LNCAP (cell line): ENCODE data around the gene COQ9.

Experiments
- TF ChIP-seq, protein P1 (sequence below): fragments of 450-650 bp; IDR thresholded peaks from 2 replicates; pipeline ENCODE4 v1.5.1; 2017; ENCODE audit warnings: mild to moderate bottlenecking

The COQ9 gene

DNA sequence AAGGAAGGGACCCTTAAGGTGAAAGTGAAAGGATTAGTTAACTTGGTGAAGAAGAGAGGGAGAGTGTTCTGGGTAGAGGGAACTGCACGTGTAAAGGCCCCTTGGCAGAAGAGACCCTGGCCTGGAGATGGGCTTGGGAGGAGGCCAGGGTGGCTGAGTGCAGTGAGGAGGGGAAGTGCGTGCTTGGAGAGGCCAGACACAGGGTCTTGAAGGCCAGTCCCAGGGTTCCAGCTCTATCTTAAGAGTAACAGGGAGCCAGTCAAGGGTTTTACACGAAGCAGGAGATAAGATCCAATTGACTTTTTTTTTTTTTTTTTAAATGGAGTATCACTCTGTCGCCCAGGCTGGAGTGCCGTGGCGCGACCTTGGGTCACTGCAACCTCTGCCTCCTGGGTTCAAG, 54.2 kb downstream of the COQ9 start:
- TF ChIP-seq, protein P1, sequence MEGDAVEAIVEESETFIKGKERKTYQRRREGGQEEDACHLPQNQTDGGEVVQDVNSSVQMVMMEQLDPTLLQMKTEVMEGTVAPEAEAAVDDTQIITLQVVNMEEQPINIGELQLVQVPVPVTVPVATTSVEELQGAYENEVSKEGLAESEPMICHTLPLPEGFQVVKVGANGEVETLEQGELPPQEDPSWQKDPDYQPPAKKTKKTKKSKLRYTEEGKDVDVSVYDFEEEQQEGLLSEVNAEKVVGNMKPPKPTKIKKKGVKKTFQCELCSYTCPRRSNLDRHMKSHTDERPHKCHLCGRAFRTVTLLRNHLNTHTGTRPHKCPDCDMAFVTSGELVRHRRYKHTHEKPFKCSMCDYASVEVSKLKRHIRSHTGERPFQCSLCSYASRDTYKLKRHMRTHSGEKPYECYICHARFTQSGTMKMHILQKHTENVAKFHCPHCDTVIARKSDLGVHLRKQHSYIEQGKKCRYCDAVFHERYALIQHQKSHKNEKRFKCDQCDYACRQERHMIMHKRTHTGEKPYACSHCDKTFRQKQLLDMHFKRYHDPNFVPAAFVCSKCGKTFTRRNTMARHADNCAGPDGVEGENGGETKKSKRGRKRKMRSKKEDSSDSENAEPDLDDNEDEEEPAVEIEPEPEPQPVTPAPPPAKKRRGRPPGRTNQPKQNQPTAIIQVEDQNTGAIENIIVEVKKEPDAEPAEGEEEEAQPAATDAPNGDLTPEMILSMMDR, result no peak

GRCh38 chr16:57502048-57502775, 54.9 kb downstream of the COQ9 start:
- TF ChIP-seq, protein P1, result no peak

DNA sequence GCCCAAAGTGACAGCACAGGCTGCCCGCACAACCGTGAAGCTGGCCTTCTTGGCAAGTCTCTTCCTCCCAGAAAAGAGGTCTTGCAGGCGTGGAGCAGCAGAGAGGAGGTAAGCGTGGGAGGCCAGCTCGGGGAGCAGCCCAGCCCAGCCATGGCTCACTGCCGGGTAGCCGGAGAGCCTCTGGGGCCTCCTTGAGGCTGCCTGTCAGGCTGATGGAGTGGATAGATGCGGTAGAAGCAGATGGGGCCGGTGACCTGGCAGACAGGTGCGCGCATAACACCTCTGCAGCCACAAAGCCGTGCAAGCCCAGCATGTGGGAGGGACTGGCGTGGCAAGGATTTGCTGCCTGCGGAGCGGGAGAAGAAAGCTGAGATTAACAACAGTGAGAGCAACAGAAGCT, 56.1 kb downstream of the COQ9 start:
- TF ChIP-seq, protein P1, result no peak

- TF ChIP-seq, protein P1, result no peak
Observed at GRCh38 chr16:57504001-57504400, 56.7 kb downstream of the COQ9 start.

DNA sequence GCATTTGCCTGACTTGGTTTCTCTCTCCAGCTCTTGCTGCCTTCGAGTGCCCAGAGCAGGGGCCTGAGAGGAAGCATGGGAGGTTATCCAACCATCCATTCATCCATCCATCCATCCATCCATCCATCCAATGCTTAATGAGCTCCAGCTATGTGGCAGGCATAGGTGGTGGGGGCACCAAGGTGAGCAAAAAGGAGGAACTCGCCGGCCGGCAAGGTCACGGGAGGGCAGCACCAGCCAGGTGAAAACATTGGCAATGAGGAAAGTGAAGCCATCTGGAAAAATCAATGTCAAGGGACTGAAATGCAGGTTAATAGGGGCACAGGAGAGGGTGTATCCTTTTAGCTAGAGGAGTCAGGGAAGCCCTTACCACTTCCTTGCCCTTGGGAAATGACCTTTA, 57.2 kb downstream of the COQ9 start:
- TF ChIP-seq, protein P1, result no peak

- TF ChIP-seq, protein P1, result no peak
Observed at GRCh38 chr16:57505169-57505568, 57.9 kb downstream of the COQ9 start.

DNA sequence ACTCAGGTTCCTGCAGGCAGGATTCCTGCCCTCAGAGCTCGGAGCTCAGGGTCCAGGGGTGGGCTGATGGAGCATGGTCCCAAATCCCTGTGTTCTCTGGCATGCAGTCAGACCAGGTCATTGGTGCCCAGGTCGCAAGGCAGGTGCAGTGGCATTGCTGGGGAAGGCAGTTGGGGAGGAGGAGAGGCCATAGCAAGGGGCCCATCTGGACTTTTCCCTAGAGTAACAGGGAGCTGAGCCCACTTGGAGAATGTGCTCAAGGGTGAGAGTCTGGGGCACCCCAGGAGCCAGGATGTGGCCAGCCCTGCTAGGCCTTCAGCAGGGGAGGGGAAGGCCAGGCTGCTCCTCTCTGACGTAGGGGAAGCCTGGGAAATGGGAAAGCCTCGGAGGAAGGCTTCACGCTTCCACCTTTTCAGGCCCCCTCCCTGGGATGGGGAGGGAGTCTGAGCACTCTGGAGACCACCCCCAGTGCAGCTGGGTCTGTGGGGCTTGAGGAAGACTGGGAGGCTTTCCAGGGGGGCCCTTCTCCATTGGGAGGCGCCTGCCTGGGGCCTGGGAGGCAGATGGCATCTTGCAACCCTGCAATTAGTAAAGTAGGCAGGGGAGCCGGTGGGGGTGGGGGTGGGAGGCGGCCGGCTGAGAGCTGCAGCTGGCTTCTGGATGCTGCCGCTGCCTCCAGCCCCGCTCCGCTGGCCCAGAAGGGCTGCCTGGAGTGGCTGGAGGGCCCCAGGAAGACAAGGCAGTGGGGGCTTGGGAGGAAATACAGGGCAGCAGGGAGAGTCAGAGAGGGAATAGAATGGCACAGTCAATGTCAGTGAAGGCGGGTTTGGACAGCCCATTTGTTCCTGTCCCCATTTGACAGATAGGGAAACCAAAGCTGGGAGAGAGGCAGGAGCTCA, 60.1 kb downstream of the COQ9 start:
- TF ChIP-seq, protein P1, result no peak
